T-helper 17 cell (primary cell): Measurements from ENCODE around the gene SULT4A1. TPM values are rescaled to one million over a fixed set of nuclear protein-coding genes. Genes with fewer than 3 reads are reported as not detected.

Experiments
- ATAC-seq: fragments of 150-1000 bp; cut with Tn5 transposase; 2 replicates; pipeline ENCODE4 v1.10.0; 2021; ENCODE audit warnings: mild to moderate bottlenecking, moderate library complexity
- DNase-seq, 3 donors: peaks; one replicate each; pipeline versions ENCODE4 v3.0.0 to v3.0.0-alpha.2; 2020 to 2021
- H3K9me3 ChIP-seq: one replicate; pipeline ENCODE4 v1.7.0; 2013; ENCODE audit warnings: low read length, mild to moderate bottlenecking; ENCODE audit not compliant: control insufficient read depth, poor library complexity, severe bottlenecking
- H3K27ac Mint-ChIP-seq: one replicate; pipeline ENCODE4 v1.8.0; 2022; ENCODE audit warnings: mild to moderate bottlenecking, moderate library complexity, mixed read lengths
- H3K27me3 Mint-ChIP-seq: one replicate; pipeline ENCODE4 v1.8.0; 2022; ENCODE audit warnings: mixed read lengths
- H3K36me3 Mint-ChIP-seq: one replicate; pipeline ENCODE4 v1.8.0; 2022; ENCODE audit warnings: low read depth, mixed read lengths
- H3K4me1 Mint-ChIP-seq: one replicate; pipeline ENCODE4 v1.8.0; 2022; ENCODE audit warnings: mild to moderate bottlenecking, mixed read lengths
- H3K4me3 Mint-ChIP-seq: one replicate; pipeline ENCODE4 v1.8.0; 2022; ENCODE audit warnings: mild to moderate bottlenecking, moderate library complexity, mixed read lengths
- total RNA-seq, 4 donors: library from RNA in 2 of 4; stranded (reverse) in 2 of 4; gene quantifications; one replicate each; pipeline ENCODE4 v1.2.3 and lab custom pipeline; 2022 to 2026

The SULT4A1 gene
- total RNA-seq, 2 donors from 2014 or later: not detected

- no peak for ATAC-seq
- H3K9me3 ChIP-seq: no peaks in the 10 kb centered on the region
- Mint-ChIP-seq H3K27ac (no peak overlapping the region), H3K27me3 (peaks cover 14% of the 10 kb centered on the region), H3K36me3 (peaks cover 2% of the 10 kb centered on the region), H3K4me3 (no peak overlapping the region), H3K4me1 (peaks cover 3% of the 10 kb centered on the region)
- DNase-seq: no peak
Observed at GRCh38 chr22:43840851-43841250, 21.5 kb downstream of the SULT4A1 start.

- H3K36me3 Mint-ChIP-seq: peaks cover under 1% of the 10 kb centered on the region
- ATAC-seq (no peak), DNase-seq (no peak)
- peaks cover 3% of the 10 kb centered on the region for H3K4me1 Mint-ChIP-seq
- no peak overlapping the region for H3K27ac Mint-ChIP-seq
- H3K4me3 Mint-ChIP-seq: no peak overlapping the region
- H3K27me3 Mint-ChIP-seq: peaks cover 14% of the 10 kb centered on the region
- H3K9me3 ChIP-seq: no peaks in the 10 kb centered on the region
Observed at GRCh38 chr22:43840431-43840830, 21.9 kb downstream of the SULT4A1 start.

- no peak for ATAC-seq
- no peak overlapping the region for H3K4me3 Mint-ChIP-seq
- no peaks in the 10 kb centered on the region for H3K9me3 ChIP-seq
- H3K27me3 Mint-ChIP-seq: peaks cover 13% of the 10 kb centered on the region
- H3K36me3 Mint-ChIP-seq: peaks cover 2% of the 10 kb centered on the region
- DNase-seq: no peak
- H3K27ac Mint-ChIP-seq: no peak overlapping the region
- peaks cover 3% of the 10 kb centered on the region for H3K4me1 Mint-ChIP-seq
Observed at GRCh38 chr22:43839781-43840180, 22.5 kb downstream of the SULT4A1 start.

GRCh38 chr22:43838571-43839307 lies 23.6 kb downstream of the SULT4A1 start:
- Mint-ChIP-seq H3K4me1 (peaks cover 3% of the 10 kb centered on the region), H3K27ac (no peak overlapping the region), H3K36me3 (peaks cover 2% of the 10 kb centered on the region), H3K27me3 (peaks cover 7% of the 10 kb centered on the region), H3K4me3 (no peak overlapping the region)
- ATAC-seq (no peak), DNase-seq (no peak)
- no peaks in the 10 kb centered on the region for H3K9me3 ChIP-seq

- Mint-ChIP-seq H3K4me1 (peaks cover 3% of the 10 kb centered on the region), H3K4me3 (no peak overlapping the region), H3K36me3 (peaks cover 2% of the 10 kb centered on the region), H3K27me3 (peaks cover 7% of the 10 kb centered on the region), H3K27ac (no peak overlapping the region)
- no peaks in the 10 kb centered on the region for H3K9me3 ChIP-seq
- DNase-seq (no peak), ATAC-seq (no peak)
Observed at GRCh38 chr22:43838161-43838560, 24.2 kb downstream of the SULT4A1 start.

GRCh38 chr22:43837666-43838065 lies 24.6 kb downstream of the SULT4A1 start:
- Mint-ChIP-seq H3K4me1 (peaks cover 3% of the 10 kb centered on the region), H3K27ac (no peak overlapping the region), H3K4me3 (no peak overlapping the region), H3K36me3 (peaks cover 2% of the 10 kb centered on the region), H3K27me3 (peaks cover 7% of the 10 kb centered on the region)
- DNase-seq (no peak), ATAC-seq (no peak)
- H3K9me3 ChIP-seq: no peaks in the 10 kb centered on the region

GRCh38 chr22:43835736-43836135 lies 26.6 kb downstream of the SULT4A1 start:
- Mint-ChIP-seq H3K4me1 (peaks cover 3% of the 10 kb centered on the region), H3K4me3 (no peak overlapping the region), H3K27ac (no peak overlapping the region), H3K36me3 (peaks cover 2% of the 10 kb centered on the region), H3K27me3 (peaks cover 7% of the 10 kb centered on the region)
- no peaks in the 10 kb centered on the region for H3K9me3 ChIP-seq
- ATAC-seq (no peak), DNase-seq (no peak)

GRCh38 chr22:43835166-43835565 lies 27.1 kb downstream of the SULT4A1 start:
- no peaks in the 10 kb centered on the region for H3K9me3 ChIP-seq
- no peak overlapping the region for H3K4me3 Mint-ChIP-seq
- peaks cover 3% of the 10 kb centered on the region for H3K4me1 Mint-ChIP-seq
- peaks cover 2% of the 10 kb centered on the region for H3K36me3 Mint-ChIP-seq
- ATAC-seq: no peak
- H3K27me3 Mint-ChIP-seq: peaks cover 10% of the 10 kb centered on the region
- no peak for DNase-seq
- H3K27ac Mint-ChIP-seq: no peak overlapping the region

- H3K36me3 Mint-ChIP-seq: peaks cover 2% of the 10 kb centered on the region
- ATAC-seq (no peak), DNase-seq (no peak)
- H3K27ac Mint-ChIP-seq: no peak overlapping the region
- no peak overlapping the region for H3K4me3 Mint-ChIP-seq
- H3K27me3 Mint-ChIP-seq: peaks cover 15% of the 10 kb centered on the region
- no peaks in the 10 kb centered on the region for H3K4me1 Mint-ChIP-seq
- no peaks in the 10 kb centered on the region for H3K9me3 ChIP-seq
Observed at GRCh38 chr22:43833286-43834240, 28.8 kb downstream of the SULT4A1 start.

- H3K4me3 Mint-ChIP-seq: no peak overlapping the region
- H3K4me1 Mint-ChIP-seq: no peaks in the 10 kb centered on the region
- peaks cover 2% of the 10 kb centered on the region for H3K36me3 Mint-ChIP-seq
- H3K27ac Mint-ChIP-seq: no peak overlapping the region
- DNase-seq: no peak
- peaks cover 24% of the 10 kb centered on the region for H3K27me3 Mint-ChIP-seq
- ATAC-seq: no peak
- no peaks in the 10 kb centered on the region for H3K9me3 ChIP-seq
Observed at GRCh38 chr22:43832393-43833265, 29.7 kb downstream of the SULT4A1 start.

GRCh38 chr22:43831561-43832392 lies 30.5 kb downstream of the SULT4A1 start:
- DNase-seq: no peak
- no peaks in the 10 kb centered on the region for H3K4me1 Mint-ChIP-seq
- peaks cover 2% of the 10 kb centered on the region for H3K36me3 Mint-ChIP-seq
- H3K4me3 Mint-ChIP-seq: no peak overlapping the region
- peaks cover 31% of the 10 kb centered on the region for H3K27me3 Mint-ChIP-seq
- H3K27ac Mint-ChIP-seq: no peak overlapping the region
- H3K9me3 ChIP-seq: no peaks in the 10 kb centered on the region
- no peak for ATAC-seq

GRCh38 chr22:43830931-43831560 lies 31.3 kb downstream of the SULT4A1 start:
- no peaks in the 10 kb centered on the region for H3K9me3 ChIP-seq
- Mint-ChIP-seq H3K27me3 (peaks cover 38% of the 10 kb centered on the region), H3K36me3 (peaks cover 2% of the 10 kb centered on the region), H3K4me1 (no peaks in the 10 kb centered on the region), H3K27ac (no peak overlapping the region), H3K4me3 (no peak overlapping the region)
- no peak for ATAC-seq
- DNase-seq: no peak
